Upper lobe of left lung (tissue), 4 donors: ENCODE measurements around the gene STOM.

Source experiments
- EP300 ChIP-seq, 4 donors: sonication (generic); formaldehyde crosslinking; IDR thresholded peaks; one replicate each; pipeline ENCODE4 v1.5.1; 2017; ENCODE audit warnings: antibody characterized with exemption in 4 of 4, control low read depth in 2 of 4
- POLR2AphosphoS5 ChIP-seq, 2 donors: sonication (generic); formaldehyde crosslinking; IDR thresholded peaks; one replicate each; pipeline ENCODE4 v1.5.1; 2017; ENCODE audit warnings: antibody characterized with exemption in 2 of 2
- TF ChIP-seq, protein P1 (sequence below), 6 experiments: fragments of 450-650 bp in 4 of 6; fragments of 200-600 bp in 2 of 6; sonication (generic) in 2 of 6; IDR thresholded peaks; one replicate each; pipeline ENCODE4 v1.5.1; 2016 to 2019; ENCODE audit warnings: antibody characterized with exemption in 6 of 6

DNA sequence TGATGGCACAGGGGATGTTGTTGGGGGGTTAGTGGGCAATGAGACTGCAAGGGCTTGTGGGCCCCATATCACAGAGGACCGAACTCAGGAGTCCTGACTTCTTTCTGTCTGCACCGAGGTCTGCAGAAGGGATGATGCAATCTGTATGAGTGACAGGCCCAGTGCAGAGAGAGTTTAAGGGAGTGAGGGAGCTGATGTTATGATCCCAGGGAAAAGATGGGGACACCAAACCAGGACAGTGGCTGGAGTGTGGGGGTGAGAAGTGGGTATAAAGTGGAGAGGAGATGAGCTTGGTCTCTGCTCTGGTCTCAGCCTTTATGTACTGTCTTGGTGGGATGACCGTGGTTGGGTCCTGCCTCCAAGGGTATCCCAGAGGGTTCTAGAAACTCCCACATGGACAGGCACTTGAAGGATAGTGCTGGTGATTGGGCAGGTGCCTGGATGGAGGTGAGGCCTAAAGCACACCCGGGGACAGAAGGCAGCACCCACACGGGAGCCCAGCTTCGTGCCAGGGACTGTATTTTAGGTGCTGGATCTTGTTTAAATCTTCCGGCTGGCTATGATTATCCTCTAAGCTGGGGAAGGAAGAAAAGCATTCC lies 80.2 kb downstream of the STOM start:
- TF ChIP-seq EP300 (IDR thresholded peaks at IDR 0.05) = no peak
- TF ChIP-seq POLR2AphosphoS5 (IDR thresholded peaks at IDR 0.05) = no peak
- TF ChIP-seq, protein P1, sequence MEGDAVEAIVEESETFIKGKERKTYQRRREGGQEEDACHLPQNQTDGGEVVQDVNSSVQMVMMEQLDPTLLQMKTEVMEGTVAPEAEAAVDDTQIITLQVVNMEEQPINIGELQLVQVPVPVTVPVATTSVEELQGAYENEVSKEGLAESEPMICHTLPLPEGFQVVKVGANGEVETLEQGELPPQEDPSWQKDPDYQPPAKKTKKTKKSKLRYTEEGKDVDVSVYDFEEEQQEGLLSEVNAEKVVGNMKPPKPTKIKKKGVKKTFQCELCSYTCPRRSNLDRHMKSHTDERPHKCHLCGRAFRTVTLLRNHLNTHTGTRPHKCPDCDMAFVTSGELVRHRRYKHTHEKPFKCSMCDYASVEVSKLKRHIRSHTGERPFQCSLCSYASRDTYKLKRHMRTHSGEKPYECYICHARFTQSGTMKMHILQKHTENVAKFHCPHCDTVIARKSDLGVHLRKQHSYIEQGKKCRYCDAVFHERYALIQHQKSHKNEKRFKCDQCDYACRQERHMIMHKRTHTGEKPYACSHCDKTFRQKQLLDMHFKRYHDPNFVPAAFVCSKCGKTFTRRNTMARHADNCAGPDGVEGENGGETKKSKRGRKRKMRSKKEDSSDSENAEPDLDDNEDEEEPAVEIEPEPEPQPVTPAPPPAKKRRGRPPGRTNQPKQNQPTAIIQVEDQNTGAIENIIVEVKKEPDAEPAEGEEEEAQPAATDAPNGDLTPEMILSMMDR (IDR thresholded peaks at IDR 0.05) = no peak
